ENCODE results near the gene KCNMB2.

The KCNMB2 gene

GRCh38 chr3:178680037-178680436 lies 143.8 kb downstream of the KCNMB2 start:
- no peak for TF ChIP-seq SUZ12 (IDR thresholded peaks at IDR 0.05; ENCODE audit: extremely low read depth, insufficient read depth, insufficient read length)
- TF ChIP-seq ZNF274 (IDR thresholded peaks at IDR 0.05; ENCODE audit: low read depth, low read length): no peak
- TF ChIP-seq YY1 (IDR thresholded peaks at IDR 0.05; ENCODE audit: insufficient read depth, insufficient read length): no peak

DNA sequence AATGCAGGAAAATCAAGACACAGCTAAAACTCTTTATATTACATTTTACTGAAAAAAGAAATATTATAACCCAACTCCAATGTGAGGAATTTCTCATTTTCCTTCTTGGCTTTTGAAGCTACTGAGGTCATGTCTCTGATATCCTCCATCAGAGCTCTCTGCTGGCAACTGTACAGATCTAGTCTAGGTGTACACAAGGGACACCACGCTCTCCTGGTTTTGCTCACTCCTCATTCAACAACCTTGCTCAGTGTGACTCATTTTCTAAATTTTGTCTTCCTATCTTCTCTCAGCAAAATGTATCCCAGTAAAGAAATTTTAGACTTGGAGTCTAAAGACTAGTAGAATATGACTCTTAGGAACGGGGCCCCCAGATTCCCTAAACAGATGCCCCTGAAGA lies 144.3 kb downstream of the KCNMB2 start:
- no peaks in the 10 kb centered on the region for H3K27me3 ChIP-seq (ENCODE audit: insufficient read depth, insufficient read length)
- H3K36me3 ChIP-seq (ENCODE audit: insufficient read depth, insufficient read length, low read length): no peaks in the 10 kb centered on the region
- H3K9me3 ChIP-seq (ENCODE audit: insufficient read depth, low read length): no peaks in the 10 kb centered on the region
- H3K9ac ChIP-seq (ENCODE audit: insufficient read length, low read depth): no peak overlapping the region
- H3K4me3 ChIP-seq (ENCODE audit: insufficient read length, low read depth): no peak overlapping the region
- no peaks in the 10 kb centered on the region for H3K4me1 ChIP-seq (ENCODE audit: insufficient read depth, insufficient read length)
- TF ChIP-seq SUZ12 (IDR thresholded peaks at IDR 0.05; ENCODE audit: extremely low read depth, insufficient read depth, insufficient read length) (no peak), ZNF274 (IDR thresholded peaks at IDR 0.05; ENCODE audit: low read depth, low read length) (no peak), YY1 (IDR thresholded peaks at IDR 0.05; ENCODE audit: insufficient read depth, insufficient read length) (no peak)
- no peak for DNase-seq (ENCODE audit: low read depth, low spot score)

More at GRCh38 chr3:178680037-178680436, 143.8 kb downstream of the KCNMB2 start:
- no peak overlapping the region for H3K4me3 ChIP-seq (ENCODE audit: insufficient read length, low read depth)
- no peak for DNase-seq (ENCODE audit: low read depth, low spot score)
- H3K27me3 ChIP-seq (ENCODE audit: insufficient read depth, insufficient read length): no peaks in the 10 kb centered on the region
- no peaks in the 10 kb centered on the region for H3K9me3 ChIP-seq (ENCODE audit: insufficient read depth, low read length)
- H3K4me1 ChIP-seq (ENCODE audit: insufficient read depth, insufficient read length): no peaks in the 10 kb centered on the region
- H3K9ac ChIP-seq (ENCODE audit: insufficient read length, low read depth): no peak overlapping the region
- H3K36me3 ChIP-seq (ENCODE audit: insufficient read depth, insufficient read length, low read length): no peaks in the 10 kb centered on the region

- TF ChIP-seq SUZ12 (IDR thresholded peaks at IDR 0.05; ENCODE audit: extremely low read depth, insufficient read depth, insufficient read length) (no peak), YY1 (IDR thresholded peaks at IDR 0.05; ENCODE audit: insufficient read depth, insufficient read length) (no peak)
- H3K9me3 ChIP-seq (ENCODE audit: insufficient read depth, low read length): no peaks in the 10 kb centered on the region
- DNase-seq (ENCODE audit: low read depth, low spot score): no peak
These were observed 148.8 kb downstream of the KCNMB2 start for GRCh38 chr3:178684881-178685590.

GRCh38 chr3:178685591-178685906 lies 149.3 kb downstream of the KCNMB2 start:
- no peak overlapping the region for H3K9ac ChIP-seq (ENCODE audit: insufficient read length, low read depth)
- DNase-seq (ENCODE audit: low read depth, low spot score): no peak
- no peak overlapping the region for H3K4me3 ChIP-seq (ENCODE audit: insufficient read length, low read depth)
- no peaks in the 10 kb centered on the region for H3K4me1 ChIP-seq (ENCODE audit: insufficient read depth, insufficient read length)
- H3K9me3 ChIP-seq (ENCODE audit: insufficient read depth, low read length): no peaks in the 10 kb centered on the region
- no peaks in the 10 kb centered on the region for H3K36me3 ChIP-seq (ENCODE audit: insufficient read depth, insufficient read length, low read length)
- no peaks in the 10 kb centered on the region for H3K27me3 ChIP-seq (ENCODE audit: insufficient read depth, insufficient read length)
- no peak for TF ChIP-seq SUZ12 (IDR thresholded peaks at IDR 0.05; ENCODE audit: extremely low read depth, insufficient read depth, insufficient read length)

More at GRCh38 chr3:178684881-178685590, 148.8 kb downstream of the KCNMB2 start:
- H3K4me1 ChIP-seq (ENCODE audit: insufficient read depth, insufficient read length): no peaks in the 10 kb centered on the region
- H3K9ac ChIP-seq (ENCODE audit: insufficient read length, low read depth): no peak overlapping the region
- H3K4me3 ChIP-seq (ENCODE audit: insufficient read length, low read depth): no peak overlapping the region
- no peaks in the 10 kb centered on the region for H3K27me3 ChIP-seq (ENCODE audit: insufficient read depth, insufficient read length)
- H3K36me3 ChIP-seq (ENCODE audit: insufficient read depth, insufficient read length, low read length): no peaks in the 10 kb centered on the region

- no peaks in the 10 kb centered on the region for H3K4me1 ChIP-seq (ENCODE audit: insufficient read depth, insufficient read length)
These were observed 150.6 kb downstream of the KCNMB2 start for GRCh38 chr3:178686826-178687225.

GRCh38 chr3:178690571-178690970 lies 154.3 kb downstream of the KCNMB2 start:
- no peak for TF ChIP-seq YY1 (IDR thresholded peaks at IDR 0.05; ENCODE audit: insufficient read depth, insufficient read length)
- no peak for TF ChIP-seq SUZ12 (IDR thresholded peaks at IDR 0.05; ENCODE audit: extremely low read depth, insufficient read depth, insufficient read length)
- TF ChIP-seq ZNF274 (IDR thresholded peaks at IDR 0.05; ENCODE audit: low read depth, low read length): no peak
- H3K4me1 ChIP-seq (ENCODE audit: insufficient read depth, insufficient read length): no peaks in the 10 kb centered on the region
- no peak overlapping the region for H3K9ac ChIP-seq (ENCODE audit: insufficient read length, low read depth)
- no peaks in the 10 kb centered on the region for H3K27me3 ChIP-seq (ENCODE audit: insufficient read depth, insufficient read length)
- peaks cover 17% of the 10 kb centered on the region; the same call in 1 of the 2 replicates for H3K9me3 ChIP-seq (ENCODE audit: insufficient read depth, low read length)
- no peak for DNase-seq (ENCODE audit: low read depth, low spot score)
- no peaks in the 10 kb centered on the region for H3K36me3 ChIP-seq (ENCODE audit: insufficient read depth, insufficient read length, low read length)
- no peak overlapping the region for H3K4me3 ChIP-seq (ENCODE audit: insufficient read length, low read depth)

More at GRCh38 chr3:178686826-178687225, 150.6 kb downstream of the KCNMB2 start:
- H3K4me3 ChIP-seq (ENCODE audit: insufficient read length, low read depth): no peak overlapping the region
- TF ChIP-seq SUZ12 (IDR thresholded peaks at IDR 0.05; ENCODE audit: extremely low read depth, insufficient read depth, insufficient read length): no peak
- no peak for TF ChIP-seq ZNF274 (IDR thresholded peaks at IDR 0.05; ENCODE audit: low read depth, low read length)
- TF ChIP-seq YY1 (IDR thresholded peaks at IDR 0.05; ENCODE audit: insufficient read depth, insufficient read length): no peak
- no peak for DNase-seq (ENCODE audit: low read depth, low spot score)
- no peak overlapping the region for H3K9ac ChIP-seq (ENCODE audit: insufficient read length, low read depth)
- H3K27me3 ChIP-seq (ENCODE audit: insufficient read depth, insufficient read length): no peaks in the 10 kb centered on the region
- no peaks in the 10 kb centered on the region for H3K36me3 ChIP-seq (ENCODE audit: insufficient read depth, insufficient read length, low read length)
- no peaks in the 10 kb centered on the region for H3K9me3 ChIP-seq (ENCODE audit: insufficient read depth, low read length)

- H3K36me3 ChIP-seq (ENCODE audit: insufficient read depth, insufficient read length, low read length): no peaks in the 10 kb centered on the region
- H3K9ac ChIP-seq (ENCODE audit: insufficient read length, low read depth): no peak overlapping the region
- no peak for DNase-seq (ENCODE audit: low read depth, low spot score)
- H3K9me3 ChIP-seq (ENCODE audit: insufficient read depth, low read length): peaks cover 25% of the 10 kb centered on the region; the same call in 1 of the 2 replicates
- no peak overlapping the region for H3K4me3 ChIP-seq (ENCODE audit: insufficient read length, low read depth)
- TF ChIP-seq YY1 (IDR thresholded peaks at IDR 0.05; ENCODE audit: insufficient read depth, insufficient read length) (no peak), SUZ12 (IDR thresholded peaks at IDR 0.05; ENCODE audit: extremely low read depth, insufficient read depth, insufficient read length) (no peak), ZNF274 (IDR thresholded peaks at IDR 0.05; ENCODE audit: low read depth, low read length) (no peak)
- no peaks in the 10 kb centered on the region for H3K27me3 ChIP-seq (ENCODE audit: insufficient read depth, insufficient read length)
- no peaks in the 10 kb centered on the region for H3K4me1 ChIP-seq (ENCODE audit: insufficient read depth, insufficient read length)
These were observed 163.1 kb downstream of the KCNMB2 start for GRCh38 chr3:178699364-178699763.

Data from NT2/D1 (cell line).